CD4-positive, alpha-beta T cell treated with Interleukin-4 for 4 hours (primary cell): ENCODE measurements around the gene CDH4.

ENCODE experiments used
- DNase-seq: peaks from one replicate; pipeline ENCODE4 v3.0.0-alpha.2; 2020

CDH4 gene

GRCh38 chr20:61801428-61801827 is 549.4 kb downstream of the CDH4 start:
- DNase-seq, result no peak

GRCh38 chr20:61801857-61802442 is 549.9 kb downstream of the CDH4 start:
- no peak for DNase-seq

GRCh38 chr20:61802721-61803311 is 550.8 kb downstream of the CDH4 start:
- DNase-seq, result no peak

GRCh38 chr20:61803416-61803914 is 551.4 kb downstream of the CDH4 start:
- DNase-seq, result no peak

- no peak for DNase-seq
These were observed 552.1 kb downstream of the CDH4 start for GRCh38 chr20:61803915-61804751.

GRCh38 chr20:61804752-61805295 is 552.8 kb downstream of the CDH4 start:
- no peak for DNase-seq

GRCh38 chr20:61805365-61805764 is 553.3 kb downstream of the CDH4 start:
- no peak for DNase-seq

- DNase-seq, result no peak
These were observed 553.7 kb downstream of the CDH4 start for GRCh38 chr20:61805781-61806180.

GRCh38 chr20:61806314-61806713 is 554.3 kb downstream of the CDH4 start:
- no peak for DNase-seq

GRCh38 chr20:61806995-61807394 is 554.9 kb downstream of the CDH4 start:
- DNase-seq, result no peak

GRCh38 chr20:61807471-61808160 is 555.6 kb downstream of the CDH4 start:
- no peak for DNase-seq

- DNase-seq, result no peak
These were observed 556.4 kb downstream of the CDH4 start for GRCh38 chr20:61808447-61808846.

- DNase-seq, result no peak
These were observed 557.1 kb downstream of the CDH4 start for GRCh38 chr20:61809006-61809770.

GRCh38 chr20:61810066-61810737 is 558.1 kb downstream of the CDH4 start:
- DNase-seq, result no peak

- no peak for DNase-seq
These were observed 558.7 kb downstream of the CDH4 start for GRCh38 chr20:61810738-61811135.

GRCh38 chr20:61811166-61811565 is 559.1 kb downstream of the CDH4 start:
- no peak for DNase-seq

GRCh38 chr20:61812121-61812844 is 560.2 kb downstream of the CDH4 start:
- DNase-seq, result no peak

- DNase-seq, result no peak
These were observed 560.9 kb downstream of the CDH4 start for GRCh38 chr20:61812845-61813485.

GRCh38 chr20:61813791-61814190 is 561.7 kb downstream of the CDH4 start:
- DNase-seq, result no peak

GRCh38 chr20:61814244-61814643 is 562.2 kb downstream of the CDH4 start:
- DNase-seq, result no peak
